CD4-positive, alpha-beta T cell (primary cell): ENCODE measurements around the gene RAE1. TPM values are rescaled to one million over a fixed set of nuclear protein-coding genes. Genes with fewer than 3 reads are reported as not detected.

Experiments
- ATAC-seq: fragments of 200-7000 bp; cut with Tn5 transposase; one replicate; pipeline ENCODE4 v1.10.0; 2022; ENCODE audit warnings: mild to moderate bottlenecking; ENCODE audit not compliant: poor library complexity
- CTCF ChIA-PET: fragments of 350-600 bp; sonication (Branson Sonifier 250); formaldehyde crosslinking; loops from one replicate; lab custom pipeline; 2021; ENCODE audit warnings: antibody characterized with exemption, inconsistent platforms; lab: Charles Lee
- POLR2A ChIA-PET: fragments of 350-600 bp; sonication (Branson Sonifier 250); formaldehyde crosslinking; loops from one replicate; lab custom pipeline; 2021; ENCODE audit warnings: antibody characterized with exemption, inconsistent platforms; lab: Charles Lee
- DNase-seq, 14 experiments: peaks; one replicate each; pipeline ENCODE4 v3.0.0-alpha.2; 2013 to 2020; ENCODE audit warnings: mixed read lengths in 2 of 14
- H3K27ac ChIP-seq, 2 donors: one replicate each; pipeline versions ENCODE4 v1.5.1 to v1.7.0; 2013; ENCODE audit warnings: low read length in 2 of 2, low read depth in 1 of 2, mild to moderate bottlenecking in 1 of 2
- H3K27me3 ChIP-seq, 2 experiments: 1 replicate in 1 of 2; 2 replicates in 1 of 2; pipeline versions ENCODE4 v1.6.1 to v1.7.0; 2013; ENCODE audit warnings: low read length in 2 of 2, control low read depth in 1 of 2, mild to moderate bottlenecking in 1 of 2, moderate library complexity in 1 of 2; ENCODE audit not compliant: insufficient read depth in 2 of 2, control insufficient read depth in 1 of 2
- H3K36me3 ChIP-seq: one replicate; pipeline ENCODE4 v1.6.1; 2013; ENCODE audit warnings: low read length, control low read depth; ENCODE audit not compliant: insufficient read depth
- H3K4me1 ChIP-seq: one replicate; pipeline ENCODE4 v1.6.1; 2013; ENCODE audit warnings: low read length, control low read depth; ENCODE audit not compliant: insufficient read depth
- H3K4me3 ChIP-seq: one replicate; pipeline ENCODE4 v1.5.1; 2013; ENCODE audit warnings: mild to moderate bottlenecking, low read length, moderate library complexity
- H3K9me3 ChIP-seq, 2 experiments: 1 replicate in 1 of 2; 2 replicates in 1 of 2; pipeline versions ENCODE4 v1.6.1 to v1.7.0; 2013; ENCODE audit warnings: low read length in 2 of 2, mild to moderate bottlenecking in 2 of 2, control low read depth in 1 of 2, moderate library complexity in 1 of 2; ENCODE audit not compliant: control insufficient read depth in 1 of 2, insufficient read depth in 1 of 2
- H3K27ac Mint-ChIP-seq: one replicate; pipeline ENCODE4 v1.8.0; 2020; ENCODE audit warnings: mixed read lengths
- H3K27me3 Mint-ChIP-seq: one replicate; pipeline ENCODE4 v1.8.0; 2021; ENCODE audit warnings: mixed read lengths
- H3K36me3 Mint-ChIP-seq: one replicate; pipeline ENCODE4 v1.8.0; 2021; ENCODE audit warnings: low read depth, mixed read lengths
- H3K4me1 Mint-ChIP-seq: one replicate; pipeline ENCODE4 v1.8.0; 2021; ENCODE audit warnings: low read depth, mixed read lengths
- H3K4me3 Mint-ChIP-seq: one replicate; pipeline ENCODE4 v1.8.0; 2020; ENCODE audit warnings: mild to moderate bottlenecking, mixed read lengths
- H3K9me3 Mint-ChIP-seq: one replicate; pipeline ENCODE4 v1.8.0; 2020; ENCODE audit warnings: mixed read lengths
- CTCF ChIP-seq: fragments of 200-600 bp; IDR thresholded peaks from one replicate; pipeline ENCODE4 v1.8.0; 2022; ENCODE audit warnings: antibody characterized with exemption, mild to moderate bottlenecking
- intact Hi-C, 2 experiments: fragments of 100-400 bp; cut with DNase I in 1 of 2; cut with micrococcal nuclease in 1 of 2; formaldehyde crosslinking; loops; one replicate each; pipeline versions ENCODE4 v1.15.1 to v1.9.0; 2023 to 2025; cut with DNase I, micrococcal nuclease
- total RNA-seq, 174 experiments: library from RNA in 2 of 174; stranded (reverse) in 2 of 174; gene quantifications; one replicate each; pipeline ENCODE4 v1.2.3 and lab custom pipeline; 2021 to 2026

RAE1 gene
- total RNA-seq, 2 experiments from 2014 or later: 58.8 to 60.7 TPM

DNA sequence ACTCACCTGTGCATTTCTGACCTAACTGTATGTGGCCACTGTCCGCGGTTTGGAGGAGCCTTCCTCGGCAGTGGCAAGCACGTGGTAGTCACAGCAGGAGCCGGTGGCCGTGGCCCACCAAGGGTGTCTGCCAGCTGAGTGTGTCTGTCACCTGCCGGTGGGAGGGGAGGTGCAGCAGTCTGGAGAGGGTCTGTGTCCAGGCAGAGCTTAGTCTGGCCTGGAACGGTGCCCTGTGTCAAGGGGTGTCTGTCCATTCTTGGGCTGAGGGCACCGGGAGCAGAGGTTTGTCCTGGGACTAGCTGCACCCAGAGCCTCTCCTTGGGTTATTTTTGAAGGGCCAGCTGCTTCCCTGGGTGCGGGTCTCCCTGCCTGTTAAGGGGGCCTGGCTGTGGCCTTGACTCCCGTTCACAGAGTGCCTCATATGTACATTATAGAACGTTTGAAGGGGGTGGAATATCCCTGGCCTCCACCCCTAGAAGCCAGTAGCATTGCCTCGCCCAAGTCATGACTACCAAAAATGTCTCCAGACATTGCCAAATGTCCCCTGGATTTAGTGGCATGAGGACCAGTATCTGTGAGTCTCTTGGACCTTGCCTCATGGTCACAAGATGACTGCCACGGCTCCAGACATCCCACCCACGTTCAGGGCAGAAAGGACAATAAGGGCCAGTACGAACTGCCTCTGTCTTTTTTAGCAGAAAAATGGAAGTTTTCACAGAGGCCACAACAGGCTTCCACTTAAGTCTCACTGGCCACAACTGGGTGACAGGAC, 45.3 kb downstream of the RAE1 start:
- ChIA-PET CTCF (no interaction called here), POLR2A (interaction anchor here (2.2 to 7.1 kb wide), 5 partner anchors 6 to 231 kb away, joined by 13 to 150 read pairs (median 46); partner anchors contain the start of gene RBM38)
- intact Hi-C loops: loop anchor here (5.0 kb wide), 4 partner anchors 236 to 1261 kb away; partner anchors contain the start of genes PMEPA1 (in 1 of the 2) and RAB22A (in 1 of the 2)
- ATAC-seq (no peak), DNase-seq (no peak)
- peaks cover 85% of the 10 kb centered on the region for H3K4me1 Mint-ChIP-seq
- H3K4me3 Mint-ChIP-seq: peak overlapping the region; percentile 85
- Histone ChIP-seq H3K27me3 (no peaks in the 10 kb centered on the region), H3K9me3 (no peaks in the 10 kb centered on the region), H3K36me3 (peaks cover 73% of the 10 kb centered on the region), H3K27ac (peak overlapping the region; percentile 90 to 99), H3K4me3 (no peak overlapping the region), H3K4me1 (peaks cover 94% of the 10 kb centered on the region)
- no peaks in the 10 kb centered on the region for H3K9me3 Mint-ChIP-seq
- peaks cover 10% of the 10 kb centered on the region for H3K27me3 Mint-ChIP-seq
- TF ChIP-seq CTCF: no peak
- peaks cover 95% of the 10 kb centered on the region for H3K36me3 Mint-ChIP-seq
- peak overlapping the region; percentile 96 for H3K27ac Mint-ChIP-seq

GRCh38 chr20:57396984-57397692, 46.1 kb downstream of the RAE1 start:
- H3K9me3 Mint-ChIP-seq: no peaks in the 10 kb centered on the region
- peaks cover 99% of the 10 kb centered on the region for H3K36me3 Mint-ChIP-seq
- Histone ChIP-seq H3K27ac (peak overlapping the region; percentile 90 to 99), H3K9me3 (no peaks in the 10 kb centered on the region), H3K4me1 (peaks cover 100% of the 10 kb centered on the region), H3K27me3 (no peaks in the 10 kb centered on the region), H3K36me3 (peaks cover 79% of the 10 kb centered on the region), H3K4me3 (peak overlapping the region; percentile 54)
- CTCF ChIA-PET: interaction anchor here (1.6 to 2.2 kb wide), 2 partner anchors 8 to 37 kb away, joined by 5 to 14 read pairs; no protein-coding TSS in a partner anchor
- intact Hi-C loops: loop anchor here (5.0 kb wide), 4 partner anchors 235 to 1260 kb away; partner anchors contain the start of genes PMEPA1 (in 1 of the 2) and RAB22A (in 1 of the 2)
- DNase-seq (peak in 4 of 14 experiments; percentile 23 to 45 (median 32)), ATAC-seq (no peak)
- peaks cover 92% of the 10 kb centered on the region for H3K4me1 Mint-ChIP-seq
- peaks cover 10% of the 10 kb centered on the region for H3K27me3 Mint-ChIP-seq
- H3K27ac Mint-ChIP-seq: peak overlapping the region; percentile 96
- no peak for TF ChIP-seq CTCF
- POLR2A ChIA-PET: interaction anchor here (1.1 to 7.1 kb wide), 17 partner anchors 7 to 1005 kb away, joined by 4 to 150 read pairs (median 13); partner anchors contain the start of genes AURKA, CASS4, CSTF1 and RBM38
- peak overlapping the region; percentile 85 for H3K4me3 Mint-ChIP-seq

- peak overlapping the region; percentile 54 for H3K4me3 ChIP-seq
- ATAC-seq: peak; percentile 50
- intact Hi-C loops: loop anchor here (1.0 to 5.0 kb wide), 6 partner anchors 8 to 1260 kb away; partner anchors contain the start of genes PMEPA1 (in 1 of the 2) and RAB22A (in 1 of the 2)
- ChIA-PET CTCF (interaction anchor here (1.3 to 2.2 kb wide), 6 partner anchors 8 to 301 kb away, joined by 3 to 14 read pairs (median 5); no protein-coding TSS in a partner anchor), POLR2A (interaction anchor here (0.6 to 7.1 kb wide), 29 partner anchors 7 to 1712 kb away, joined by 3 to 150 read pairs (median 9); partner anchors contain the start of genes AURKA, CASS4, CSTF1 and RBM38)
- TF ChIP-seq CTCF: no peak
- Mint-ChIP-seq H3K9me3 (no peaks in the 10 kb centered on the region), H3K27me3 (peaks cover 9% of the 10 kb centered on the region), H3K4me1 (peaks cover 95% of the 10 kb centered on the region), H3K27ac (peak overlapping the region; percentile 96), H3K36me3 (peaks cover 99% of the 10 kb centered on the region), H3K4me3 (peak overlapping the region; percentile 85)
- peaks cover 100% of the 10 kb centered on the region for H3K4me1 ChIP-seq
- DNase-seq: peak; percentile 57 to 89 (median 71)
- H3K27me3 ChIP-seq: no peaks in the 10 kb centered on the region
- H3K9me3 ChIP-seq: no peaks in the 10 kb centered on the region
- H3K27ac ChIP-seq: peak overlapping the region; percentile 90 to 99
- H3K36me3 ChIP-seq: peaks cover 85% of the 10 kb centered on the region
Observed at GRCh38 chr20:57397693-57398108, 46.6 kb downstream of the RAE1 start.
